Left lung (tissue), 10 donors: Measurements from ENCODE around the gene NUP210L. TPM values are rescaled to one million over a fixed set of nuclear protein-coding genes. Genes with fewer than 3 reads are reported as not detected.
"Not testable (repeated sequence)": the region's sequence is repeated elsewhere in the genome, so short reads cannot be mapped to it uniquely, and the experiment has no call there.

Source experiments
- ATAC-seq: fragments of 200-7000 bp; cut with Tn5 transposase; one replicate; pipeline ENCODE4 v1.9.1; 2020; ENCODE audit warnings: moderate library complexity
- DNase-seq, 4 donors: peaks; one replicate each; pipeline ENCODE4 v3.0.0-alpha.2; 2013 to 2020
- H3K27ac ChIP-seq, 2 donors: fragments of 200-600 bp; sonication (generic) in 1 of 2; one replicate each; pipeline versions ENCODE4 v1.5.0 to v1.8.0; 2020 to 2021
- H3K27me3 ChIP-seq, 2 donors: fragments of 200-600 bp; sonication (generic) in 1 of 2; one replicate each; pipeline versions ENCODE4 v1.5.0 to v1.8.0; 2020 to 2021
- H3K36me3 ChIP-seq, 2 donors: fragments of 200-600 bp; sonication (generic) in 1 of 2; one replicate each; pipeline versions ENCODE4 v1.5.0 to v1.8.0; 2020 to 2021
- H3K4me1 ChIP-seq, 2 donors: fragments of 200-600 bp; one replicate each; pipeline ENCODE4 v1.8.0; 2021
- H3K4me3 ChIP-seq, 2 donors: fragments of 200-600 bp; sonication (generic) in 1 of 2; one replicate each; pipeline versions ENCODE4 v1.5.0 to v1.8.0; 2020 to 2021; ENCODE audit warnings: mild to moderate bottlenecking in 1 of 2
- H3K9me3 ChIP-seq, 2 donors: fragments of 200-600 bp; sonication (generic) in 1 of 2; one replicate each; pipeline versions ENCODE4 v1.5.0 to v1.8.0; 2020 to 2021
- CTCF ChIP-seq, 2 donors: fragments of 200-600 bp; sonication (generic) in 1 of 2; IDR thresholded peaks; one replicate each; pipeline versions ENCODE4 v1.5.0 to v1.8.0; 2021; ENCODE audit warnings: antibody characterized with exemption in 2 of 2
- intact Hi-C, 2 donors: fragments of 100-400 bp; cut with DNase I; formaldehyde crosslinking; loops; one replicate each; pipeline versions ENCODE4 v1.11.2 to v1.14.2; 2022
- polyA plus RNA-seq, 6 donors: library from polyadenylated mRNA; unstranded; fragments of 120-200 nt; gene quantifications; one replicate each; pipeline ENCODE4 v1.2.1, GENCODE V29; 2013; ENCODE audit not compliant: insufficient read length in 6 of 6
- total RNA-seq, 2 donors: library from RNA; stranded (reverse); fragmentation: NEBNext Ultra II Directional; extraction: Animal tissue kit (Norgen Biotek cat#: 25700); gene quantifications; one replicate each; pipeline ENCODE4 v1.2.1, GENCODE V29; 2021
- donor health status: DM: no; HTN: yes; CAD: no.
- donor health status: DM: no; HTN: no; CAD: no.

NUP210L gene
- total and polyA plus RNA-seq, 8 donors: 0.09 to 0.27 (median 0.18) TPM

DNA sequence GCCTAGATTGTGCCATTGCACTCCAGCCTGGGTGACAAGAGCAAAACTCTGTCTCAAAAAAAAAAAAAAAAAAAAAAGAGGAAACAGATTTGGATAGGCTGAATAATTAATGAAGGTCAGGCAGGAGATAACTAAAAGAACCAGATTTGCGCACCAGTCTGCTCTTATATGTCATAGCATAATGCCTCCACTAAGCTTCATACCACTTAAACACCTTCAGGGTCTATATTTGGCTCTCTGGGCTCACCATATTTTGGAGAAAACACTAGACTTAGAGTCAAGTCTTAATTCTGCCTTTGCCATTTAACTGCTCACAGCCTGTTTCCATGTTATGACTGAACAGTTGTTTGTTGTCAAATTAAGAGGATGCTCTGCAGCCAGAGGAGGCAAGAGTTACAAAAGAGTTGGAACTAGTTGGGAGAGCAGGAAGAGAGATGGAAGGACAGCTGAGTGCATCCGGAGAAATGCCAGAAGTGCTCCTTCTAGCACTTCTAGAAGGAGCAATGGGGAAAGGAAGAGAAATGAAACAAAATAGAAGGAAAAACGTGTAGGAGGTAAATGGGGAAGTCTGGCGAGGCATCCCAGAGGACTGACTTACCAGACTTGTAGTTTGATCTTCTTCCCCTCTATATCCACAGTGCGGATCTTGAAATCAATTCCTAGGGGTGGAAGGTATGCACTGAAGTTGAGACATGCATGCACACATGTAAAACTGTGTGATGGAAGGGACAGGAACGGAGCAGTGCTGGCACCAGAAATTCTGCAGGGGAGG, 170.6 kb downstream of the NUP210L start:
- peak in 1 of 4 donors; percentile 72 for DNase-seq

GRCh38 chr1:153981735-153982134, 173.1 kb downstream of the NUP210L start:
- Histone ChIP-seq H3K4me1 (peaks cover 20 to 66% of the 10 kb centered on the region in 2 donors), H3K36me3 (peaks cover 0 to 36% of the 10 kb centered on the region in 2 donors), H3K27ac (peak overlapping the region; percentile 19 to 28)
- not testable (repeated sequence) for H3K4me3 ChIP-seq, H3K9me3 ChIP-seq, ATAC-seq, DNase-seq, H3K27me3 ChIP-seq
- intact Hi-C loops: loop anchor here in 1 of 2 donors (10.0 kb wide), 1 partner anchor 187 kb away; no protein-coding TSS in a partner anchor

More for the DNA sequence above, 170.6 kb downstream of the NUP210L start:
- Histone ChIP-seq H3K36me3 (peaks cover 0 to 30% of the 10 kb centered on the region in 2 donors), H3K9me3 (no peaks in the 10 kb centered on the region), H3K4me1 (peaks cover 20 to 55% of the 10 kb centered on the region in 2 donors), H3K4me3 (peak overlapping the region; percentile 54 to 70), H3K27me3 (no peaks in the 10 kb centered on the region), H3K27ac (peak overlapping the region; percentile 86 to 93)
- TF ChIP-seq CTCF (IDR thresholded peaks at IDR 0.05): no peak
- no peak for ATAC-seq
- intact Hi-C loops: loop anchor here in 1 of 2 donors (10.0 kb wide), 1 partner anchor 190 kb away; no protein-coding TSS in a partner anchor

DNA sequence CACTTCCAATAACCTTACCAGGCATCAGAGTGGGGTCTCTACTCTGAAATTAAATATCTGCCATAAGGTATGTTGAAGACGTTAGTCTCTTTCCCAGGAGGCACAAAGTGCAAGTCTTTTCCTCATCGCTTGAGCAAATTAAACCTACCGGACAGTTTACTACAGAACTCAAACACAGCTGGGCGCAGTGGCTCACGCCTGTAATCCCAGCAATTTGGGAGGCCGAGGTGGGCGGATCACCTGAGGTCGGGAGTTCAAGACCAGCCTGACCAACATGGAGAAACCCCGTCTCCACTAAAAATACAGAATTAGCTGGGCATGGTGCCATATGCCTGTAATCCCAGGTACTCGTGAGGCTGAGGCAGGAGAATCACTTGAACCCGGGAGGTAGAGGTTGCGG, 175.8 kb downstream of the NUP210L start:
- H3K27ac ChIP-seq, H3K27me3 ChIP-seq, DNase-seq, H3K4me3 ChIP-seq, ATAC-seq, H3K9me3 ChIP-seq, intact Hi-C loops: not testable (repeated sequence)
- Histone ChIP-seq H3K4me1 (peaks cover 17 to 61% of the 10 kb centered on the region in 2 donors), H3K36me3 (peaks cover 0 to 55% of the 10 kb centered on the region in 2 donors)

DNA sequence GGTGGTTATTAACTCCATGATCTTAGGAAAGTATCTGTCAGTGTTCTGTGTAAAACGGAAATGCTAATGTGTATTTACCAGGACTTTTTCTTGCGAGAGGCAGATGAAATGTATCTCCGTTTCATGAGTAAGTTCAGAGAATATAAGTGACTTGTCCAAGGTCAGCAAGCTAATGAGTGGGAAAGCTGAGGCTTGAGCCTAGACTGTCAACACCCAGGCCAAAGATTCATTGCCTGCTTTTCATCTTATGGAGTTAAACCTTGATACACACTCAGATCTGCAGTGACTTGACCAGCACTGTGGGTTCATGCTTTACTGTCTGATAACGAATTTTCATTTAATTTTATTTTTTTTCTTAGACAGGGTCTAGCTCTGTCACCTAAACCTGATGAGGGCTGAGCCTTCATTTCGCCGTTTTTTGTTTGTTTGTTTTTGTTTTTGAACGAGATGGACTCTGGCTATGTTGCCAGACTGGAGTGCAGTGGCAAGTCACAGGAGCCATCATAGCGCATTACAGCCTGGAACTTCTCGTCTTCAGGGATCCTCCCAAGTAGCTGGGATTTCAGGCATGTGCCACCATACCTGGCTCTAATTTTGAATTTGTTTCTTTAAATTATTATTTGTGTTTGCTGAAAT, 176.5 kb downstream of the NUP210L start:
- Histone ChIP-seq H3K4me3 (peak overlapping the region; percentile 98 to 99), H3K36me3 (peaks cover 0 to 59% of the 10 kb centered on the region in 2 donors), H3K4me1 (peaks cover 15 to 56% of the 10 kb centered on the region in 2 donors), H3K27me3 (no peaks in the 10 kb centered on the region), H3K27ac (peak overlapping the region; percentile 90), H3K9me3 (no peaks in the 10 kb centered on the region)
- intact Hi-C loops: no loop called here
- TF ChIP-seq CTCF (IDR thresholded peaks at IDR 0.05): no peak
- DNase-seq (no peak), ATAC-seq (no peak)

GRCh38 chr1:153977250-153978240, 177.3 kb downstream of the NUP210L start, which contains the start of gene JTB:
Gene JTB (minus strand): TSS chr1:153977674. CDS start chr1:153977252, 422 bp downstream.
- H3K27ac ChIP-seq: peak within 1 kb of the TSS; percentile 90
- H3K36me3 ChIP-seq: peaks cover 0 to 57% of the 10 kb centered on the region in 2 donors
- no peak for TF ChIP-seq CTCF (IDR thresholded peaks at IDR 0.05)
- no peaks in the 10 kb centered on the region for H3K9me3 ChIP-seq
- intact Hi-C loops: no loop called here
- peak within 1 kb of the TSS; percentile 98 to 99 for H3K4me3 ChIP-seq
- peak; percentile 99 for ATAC-seq
- no peaks in the 10 kb centered on the region for H3K27me3 ChIP-seq
- DNase-seq: peak in 3 of 4 donors; percentile 87 to 97 (median 94)
- H3K4me1 ChIP-seq: peaks cover 15 to 50% of the 10 kb centered on the region in 2 donors
